ENCODE data around the gene TBC1D5.
"Not testable (repeated sequence)": the region's sequence is repeated elsewhere in the genome, so short reads cannot be mapped to it uniquely, and the experiment has no call there.

The TBC1D5 gene

GRCh38 chr3:17529677-17530076 is 212.8 kb downstream of the TBC1D5 start:
- no peak for DNase-seq

GRCh38 chr3:17518189-17519059 is 224.0 kb downstream of the TBC1D5 start:
- DNase-seq, result no peak

GRCh38 chr3:17515445-17516234 is 226.8 kb downstream of the TBC1D5 start:
- no peak for DNase-seq

GRCh38 chr3:17514597-17514996 is 227.8 kb downstream of the TBC1D5 start:
- no peak for DNase-seq

GRCh38 chr3:17510265-17510664 is 232.2 kb downstream of the TBC1D5 start:
- DNase-seq, result no peak

GRCh38 chr3:17508180-17508752 is 234.2 kb downstream of the TBC1D5 start:
- no peak for DNase-seq

GRCh38 chr3:17507480-17507879 is 235.0 kb downstream of the TBC1D5 start:
- no peak for DNase-seq

GRCh38 chr3:17505856-17506255 is 236.6 kb downstream of the TBC1D5 start:
- no peak for DNase-seq

GRCh38 chr3:17501745-17502144 is 240.7 kb downstream of the TBC1D5 start:
- no peak for DNase-seq

- no peak for DNase-seq
Observed at GRCh38 chr3:17500618-17501017, 241.8 kb downstream of the TBC1D5 start.

- DNase-seq, result no peak
Observed at GRCh38 chr3:17494117-17494809, 248.2 kb downstream of the TBC1D5 start.

- no peak for DNase-seq
Observed at GRCh38 chr3:17491601-17492000, 250.8 kb downstream of the TBC1D5 start.

GRCh38 chr3:17491190-17491589 is 251.2 kb downstream of the TBC1D5 start:
- DNase-seq, result not testable (repeated sequence)

GRCh38 chr3:17489139-17489538 is 253.3 kb downstream of the TBC1D5 start:
- no peak for DNase-seq

- DNase-seq, result no peak
Observed at GRCh38 chr3:17481116-17481515, 261.3 kb downstream of the TBC1D5 start.

GRCh38 chr3:17479681-17480405 is 262.6 kb downstream of the TBC1D5 start:
- DNase-seq, result no peak

- no peak for DNase-seq
Observed at GRCh38 chr3:17478673-17479072, 263.8 kb downstream of the TBC1D5 start.

- no peak for DNase-seq
Observed at GRCh38 chr3:17473761-17474160, 268.7 kb downstream of the TBC1D5 start.

- no peak for DNase-seq
Observed at GRCh38 chr3:17469954-17470353, 272.5 kb downstream of the TBC1D5 start.

GRCh38 chr3:17469520-17469919 is 272.9 kb downstream of the TBC1D5 start:
- DNase-seq, result no peak

GRCh38 chr3:17466028-17466427 is 276.4 kb downstream of the TBC1D5 start:
- no peak for DNase-seq

GRCh38 chr3:17459470-17459993 is 282.9 kb downstream of the TBC1D5 start:
- no peak for DNase-seq

All from NCI-H526 (cell line).